WTC11 (cell line): ENCODE results near the gene PSKH1.

Experiments used
- ATF3 ChIP-seq: sonication (generic); formaldehyde crosslinking; conservative IDR thresholded peaks from 2 replicates; pipeline ENCODE4 v1.8.1; 2022; ENCODE audit warnings: mild to moderate bottlenecking, missing genetic modification reagents
- CTCF ChIP-seq: fragments of 200-600 bp; IDR thresholded peaks from 2 replicates; pipeline ENCODE4 v1.8.0; 2022; ENCODE audit warnings: antibody characterized with exemption
- ESRRA ChIP-seq: sonication (generic); formaldehyde crosslinking; IDR thresholded peaks from 2 replicates; pipeline ENCODE4 v1.8.1; 2022; ENCODE audit warnings: mild to moderate bottlenecking, missing genetic modification reagents, borderline replicate concordance
- GABPB1 ChIP-seq: sonication (generic); formaldehyde crosslinking; IDR thresholded peaks from 2 replicates; pipeline ENCODE4 v1.8.1; 2023; ENCODE audit warnings: mild to moderate bottlenecking, missing genetic modification reagents
- GTF2I ChIP-seq: fragments of 250-450 bp; sonication (Bioruptor Pico); conservative IDR thresholded peaks from 2 replicates; pipeline ENCODE4 v1.4.0; 2021; ENCODE audit warnings: mild to moderate bottlenecking
- IRF1 ChIP-seq: sonication (generic); formaldehyde crosslinking; IDR thresholded peaks from 2 replicates; pipeline ENCODE4 v1.8.0; 2023; ENCODE audit warnings: missing genetic modification reagents
- SP1 ChIP-seq: sonication (generic); formaldehyde crosslinking; conservative IDR thresholded peaks from 2 replicates; pipeline ENCODE4 v1.8.1; 2022; ENCODE audit warnings: missing genetic modification reagents

- TF ChIP-seq ATF3 (CRISPR knock-in tag) (no peak), CTCF (no peak), ESRRA (CRISPR knock-in tag) (no peak), GTF2I (CRISPR knock-in tag) (no peak), GABPB1 (no peak), IRF1 (no peak), SP1 (CRISPR knock-in tag) (no peak)
Observed at GRCh38 chr16:67930678-67931211, 37.7 kb downstream of the PSKH1 start.
